Measurements from ENCODE around the gene MMP11.

MMP11 gene

GRCh38 chr22:23832226-23833016 lies 59.8 kb downstream of the MMP11 start:
- no peak for ATAC-seq

DNA sequence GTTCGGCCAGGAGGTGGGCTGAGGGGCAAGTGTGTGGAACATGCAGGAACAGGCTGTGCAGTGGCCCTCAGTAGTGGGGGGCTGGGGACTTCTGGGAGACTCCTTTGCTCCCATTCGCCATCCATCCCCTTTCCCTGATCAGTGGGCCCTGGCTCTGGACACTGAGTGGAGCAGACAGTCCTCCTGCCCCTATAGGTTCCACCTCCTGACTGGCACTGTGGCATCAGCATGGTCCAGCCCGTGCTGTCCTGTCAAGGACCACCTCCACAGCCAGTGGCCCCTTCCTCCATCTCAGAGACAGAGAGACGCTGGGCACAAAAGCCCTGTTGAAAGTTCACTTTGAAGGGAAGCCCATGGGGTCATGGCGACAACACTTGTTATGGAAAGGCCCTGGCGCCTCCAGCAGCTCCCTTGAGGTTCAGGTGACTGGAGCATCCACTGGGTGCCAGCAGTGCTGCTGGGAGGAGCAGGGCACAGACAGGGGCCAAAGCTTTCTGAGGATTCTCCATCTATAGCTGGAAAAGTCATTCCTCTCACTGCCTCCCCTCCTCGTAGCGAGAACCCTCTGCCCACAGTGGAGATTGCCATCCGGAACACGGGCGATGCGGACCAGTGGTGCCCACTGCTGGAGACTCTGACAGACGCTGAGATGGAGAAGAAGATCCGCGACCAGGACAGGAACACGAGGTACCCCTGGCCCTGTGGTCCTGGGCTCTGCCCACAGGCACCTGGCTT lies 60.5 kb downstream of the MMP11 start:
- no peak for ATAC-seq

Data from activated CD4-positive, CD25-positive, alpha-beta regulatory T cell treated with anti-CD3 and anti-CD28 coated beads, Interleukin-2, amount 50 U/mL, for 24 hours (primary cell).